Memory B cell (primary cell): ENCODE data around the gene CR1L.
"Not testable (repeated sequence)": the region's sequence is repeated elsewhere in the genome, so short reads cannot be mapped to it uniquely, and the experiment has no call there.

Source experiments
- ATAC-seq: fragments of 150-1000 bp; cut with Tn5 transposase; 2 replicates; pipeline ENCODE4 v1.10.0; 2021; ENCODE audit warnings: low read depth, mild to moderate bottlenecking, moderate library complexity
- DNase-seq, 2 donors: peaks; one replicate each; pipeline ENCODE4 v3.0.0; 2022; ENCODE audit warnings: low spot score in 2 of 2
- H3K27ac Mint-ChIP-seq: one replicate; pipeline ENCODE4 v1.8.0; 2022; ENCODE audit warnings: mild to moderate bottlenecking, moderate library complexity, mixed read lengths
- H3K27me3 Mint-ChIP-seq: one replicate; pipeline ENCODE4 v1.8.0; 2022; ENCODE audit warnings: mixed read lengths
- H3K36me3 Mint-ChIP-seq: one replicate; pipeline ENCODE4 v1.8.0; 2022; ENCODE audit warnings: mild to moderate bottlenecking, mixed read lengths
- H3K4me1 Mint-ChIP-seq: one replicate; pipeline ENCODE4 v1.8.0; 2022; ENCODE audit warnings: mixed read lengths
- H3K4me3 Mint-ChIP-seq: one replicate; pipeline ENCODE4 v1.8.0; 2022; ENCODE audit warnings: mild to moderate bottlenecking, moderate library complexity, mixed read lengths
- H3K9me3 Mint-ChIP-seq: one replicate; pipeline ENCODE4 v1.8.0; 2022; ENCODE audit warnings: mixed read lengths

Gene CR1L

GRCh38 chr1:207649865-207650580, 5.1 kb downstream of the CR1L start:
- no peaks in the 10 kb centered on the region for H3K4me1 Mint-ChIP-seq
- no peaks in the 10 kb centered on the region for H3K27me3 Mint-ChIP-seq
- DNase-seq (no peak), ATAC-seq (no peak)
- no peaks in the 10 kb centered on the region for H3K36me3 Mint-ChIP-seq
- H3K9me3 Mint-ChIP-seq: no peaks in the 10 kb centered on the region
- no peak overlapping the region for H3K4me3 Mint-ChIP-seq
- H3K27ac Mint-ChIP-seq: no peak overlapping the region

- no peaks in the 10 kb centered on the region for H3K36me3 Mint-ChIP-seq
- no peaks in the 10 kb centered on the region for H3K27me3 Mint-ChIP-seq
- DNase-seq: no peak
- ATAC-seq: no peak
- no peaks in the 10 kb centered on the region for H3K9me3 Mint-ChIP-seq
- H3K27ac Mint-ChIP-seq: no peak overlapping the region
- H3K4me1 Mint-ChIP-seq: no peaks in the 10 kb centered on the region
- H3K4me3 Mint-ChIP-seq: no peak overlapping the region
Observed at GRCh38 chr1:207651583-207651982, 6.7 kb downstream of the CR1L start.

GRCh38 chr1:207654320-207654719, 9.4 kb downstream of the CR1L start:
- no peaks in the 10 kb centered on the region for H3K4me1 Mint-ChIP-seq
- ATAC-seq: no peak

GRCh38 chr1:207658408-207658807, 13.5 kb downstream of the CR1L start:
- H3K27ac Mint-ChIP-seq: no peak overlapping the region
- DNase-seq (no peak), ATAC-seq (no peak)
- peaks cover 2% of the 10 kb centered on the region for H3K9me3 Mint-ChIP-seq
- peaks cover 5% of the 10 kb centered on the region for H3K36me3 Mint-ChIP-seq
- H3K4me1 Mint-ChIP-seq: no peaks in the 10 kb centered on the region
- no peak overlapping the region for H3K4me3 Mint-ChIP-seq
- no peaks in the 10 kb centered on the region for H3K27me3 Mint-ChIP-seq

More at GRCh38 chr1:207654320-207654719, 9.4 kb downstream of the CR1L start:
- Mint-ChIP-seq H3K4me3 (no peak overlapping the region), H3K9me3 (no peaks in the 10 kb centered on the region), H3K27me3 (no peaks in the 10 kb centered on the region), H3K36me3 (no peaks in the 10 kb centered on the region), H3K27ac (no peak overlapping the region)
- DNase-seq: no peak

GRCh38 chr1:207658904-207659485, 14.1 kb downstream of the CR1L start:
- H3K27me3 Mint-ChIP-seq: peaks cover 1% of the 10 kb centered on the region
- H3K4me1 Mint-ChIP-seq: no peaks in the 10 kb centered on the region
- H3K9me3 Mint-ChIP-seq: peaks cover 2% of the 10 kb centered on the region
- H3K36me3 Mint-ChIP-seq: peaks cover 9% of the 10 kb centered on the region
- H3K27ac Mint-ChIP-seq: no peak overlapping the region
- DNase-seq (no peak), ATAC-seq (no peak)
- H3K4me3 Mint-ChIP-seq: no peak overlapping the region

- H3K36me3 Mint-ChIP-seq: peaks cover 9% of the 10 kb centered on the region
- H3K4me1 Mint-ChIP-seq: no peaks in the 10 kb centered on the region
- peaks cover 2% of the 10 kb centered on the region for H3K9me3 Mint-ChIP-seq
- no peak overlapping the region for H3K27ac Mint-ChIP-seq
- ATAC-seq (no peak), DNase-seq (no peak)
- no peak overlapping the region for H3K4me3 Mint-ChIP-seq
- H3K27me3 Mint-ChIP-seq: peaks cover 1% of the 10 kb centered on the region
Observed at GRCh38 chr1:207659545-207660153, 14.7 kb downstream of the CR1L start.

- not testable (repeated sequence) for H3K27ac Mint-ChIP-seq, ATAC-seq, H3K9me3 Mint-ChIP-seq, H3K4me3 Mint-ChIP-seq, H3K27me3 Mint-ChIP-seq, H3K4me1 Mint-ChIP-seq, DNase-seq
- peaks cover 14% of the 10 kb centered on the region for H3K36me3 Mint-ChIP-seq
Observed at GRCh38 chr1:207661420-207661819, 16.5 kb downstream of the CR1L start.

GRCh38 chr1:207666342-207666741, 21.4 kb downstream of the CR1L start:
- ATAC-seq (no peak), DNase-seq (no peak)
- Mint-ChIP-seq H3K4me1 (peaks cover 21% of the 10 kb centered on the region), H3K27me3 (peaks cover 18% of the 10 kb centered on the region), H3K4me3 (no peak overlapping the region), H3K36me3 (peaks cover 18% of the 10 kb centered on the region), H3K9me3 (peaks cover 8% of the 10 kb centered on the region), H3K27ac (no peak overlapping the region)

- ATAC-seq (peak; percentile 14), DNase-seq (no peak)
- H3K4me1 Mint-ChIP-seq: peaks cover 25% of the 10 kb centered on the region
- H3K27ac Mint-ChIP-seq: peak overlapping the region; percentile 83
- peak overlapping the region; percentile 83 for H3K4me3 Mint-ChIP-seq
- H3K9me3 Mint-ChIP-seq: peaks cover 6% of the 10 kb centered on the region
- H3K27me3 Mint-ChIP-seq: peaks cover 22% of the 10 kb centered on the region
- peaks cover 10% of the 10 kb centered on the region for H3K36me3 Mint-ChIP-seq
Observed at GRCh38 chr1:207669528-207670009, 24.6 kb downstream of the CR1L start.

- peaks cover 24% of the 10 kb centered on the region for H3K27me3 Mint-ChIP-seq
- peaks cover 25% of the 10 kb centered on the region for H3K4me1 Mint-ChIP-seq
- H3K36me3 Mint-ChIP-seq: peaks cover 10% of the 10 kb centered on the region
- H3K4me3 Mint-ChIP-seq: peak overlapping the region; percentile 83
- H3K27ac Mint-ChIP-seq: peak overlapping the region; percentile 83
- DNase-seq (peak in 1 of 2 donors; percentile 4), ATAC-seq (peak; percentile 80)
- peaks cover 6% of the 10 kb centered on the region for H3K9me3 Mint-ChIP-seq
Observed at GRCh38 chr1:207670192-207670591, 25.3 kb downstream of the CR1L start.

GRCh38 chr1:207670997-207671396, 26.1 kb downstream of the CR1L start:
- H3K4me3 Mint-ChIP-seq: no peak overlapping the region
- peaks cover 9% of the 10 kb centered on the region for H3K36me3 Mint-ChIP-seq
- H3K27me3 Mint-ChIP-seq: peaks cover 27% of the 10 kb centered on the region
- H3K9me3 Mint-ChIP-seq: peaks cover 6% of the 10 kb centered on the region
- DNase-seq (no peak), ATAC-seq (no peak)
- H3K27ac Mint-ChIP-seq: peak overlapping the region; percentile 6
- H3K4me1 Mint-ChIP-seq: peaks cover 27% of the 10 kb centered on the region

- ATAC-seq (peak; percentile 34), DNase-seq (no peak)
- Mint-ChIP-seq H3K27ac (no peak overlapping the region), H3K4me3 (no peak overlapping the region), H3K9me3 (no peaks in the 10 kb centered on the region), H3K36me3 (no peaks in the 10 kb centered on the region), H3K4me1 (peaks cover 27% of the 10 kb centered on the region), H3K27me3 (peaks cover 22% of the 10 kb centered on the region)
Observed at GRCh38 chr1:207672522-207673130, 27.7 kb downstream of the CR1L start.

GRCh38 chr1:207673399-207673798, 28.5 kb downstream of the CR1L start:
- no peak overlapping the region for H3K4me3 Mint-ChIP-seq
- peaks cover 20% of the 10 kb centered on the region for H3K27me3 Mint-ChIP-seq
- ATAC-seq (no peak), DNase-seq (no peak)
- H3K4me1 Mint-ChIP-seq: peaks cover 27% of the 10 kb centered on the region
- H3K36me3 Mint-ChIP-seq: no peaks in the 10 kb centered on the region
- H3K9me3 Mint-ChIP-seq: no peaks in the 10 kb centered on the region
- H3K27ac Mint-ChIP-seq: no peak overlapping the region

GRCh38 chr1:207676153-207676552, 31.2 kb downstream of the CR1L start:
- Mint-ChIP-seq H3K27me3 (peaks cover 13% of the 10 kb centered on the region), H3K4me3 (no peak overlapping the region), H3K27ac (no peak overlapping the region), H3K36me3 (no peaks in the 10 kb centered on the region), H3K4me1 (peaks cover 8% of the 10 kb centered on the region), H3K9me3 (no peaks in the 10 kb centered on the region)
- ATAC-seq (no peak), DNase-seq (no peak)
